HG03095 (cell line): ENCODE data around the gene TIPRL.

Experiments used
- ATAC-seq: cut with Tn5 transposase; IDR thresholded peaks from one replicate; pipeline ENCODE4 v1.9.1; 2021; ENCODE audit warnings: moderate library complexity; ENCODE audit not compliant: unreplicated experiment

Gene TIPRL

GRCh38 chr1:168210312-168210711 lies 31.6 kb downstream of the TIPRL start:
- no peak for ATAC-seq

- ATAC-seq, result no peak
Measured at GRCh38 chr1:168213349-168213748, 34.6 kb downstream of the TIPRL start.

DNA sequence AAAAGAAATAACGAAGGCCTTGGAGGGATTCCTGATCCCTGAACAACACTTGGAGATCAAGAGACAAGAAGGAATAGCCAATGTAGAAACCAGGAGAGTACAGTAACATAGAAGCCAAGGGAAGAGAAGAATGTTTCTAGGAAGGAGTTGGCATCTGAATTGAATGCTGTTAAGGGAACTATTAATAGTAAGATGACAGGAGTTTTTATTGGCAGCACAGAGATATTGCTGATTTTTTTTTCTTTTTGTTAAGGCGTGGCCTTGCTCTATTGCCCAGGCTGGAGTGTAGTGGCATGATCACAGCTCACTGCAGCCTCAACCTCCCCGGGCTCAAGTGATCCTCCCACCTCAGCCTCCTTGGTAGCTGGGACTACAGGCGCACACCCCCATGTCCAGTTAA lies 37.4 kb downstream of the TIPRL start:
- no peak for ATAC-seq

GRCh38 chr1:168217664-168218063 lies 38.9 kb downstream of the TIPRL start:
- ATAC-seq, result no peak

DNA sequence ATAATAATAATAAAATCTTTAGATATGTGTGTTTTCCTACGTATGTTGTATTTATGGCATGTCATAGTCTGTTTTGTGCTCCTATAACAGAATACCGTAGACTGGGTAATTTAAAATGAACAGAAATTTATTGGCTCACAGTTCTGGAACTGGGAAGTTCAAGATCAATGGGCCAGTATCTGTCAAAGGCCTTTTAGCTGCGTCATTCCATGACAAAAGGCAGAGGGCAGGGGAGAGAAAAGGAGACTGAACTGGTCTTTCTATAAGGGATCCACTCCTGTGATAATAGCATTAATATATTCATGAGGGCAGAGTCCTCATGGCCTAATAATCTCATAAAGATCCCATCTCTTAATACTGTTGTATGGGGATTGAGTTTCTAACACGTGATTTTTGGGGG lies 39.9 kb downstream of the TIPRL start:
- ATAC-seq, result no peak

GRCh38 chr1:168220470-168220871 lies 41.7 kb downstream of the TIPRL start:
- no peak for ATAC-seq

GRCh38 chr1:168221275-168221674 lies 42.5 kb downstream of the TIPRL start:
- ATAC-seq, result no peak

GRCh38 chr1:168223261-168223660 lies 44.5 kb downstream of the TIPRL start:
- no peak for ATAC-seq

- ATAC-seq, result no peak
Measured at GRCh38 chr1:168223681-168224540, 45.1 kb downstream of the TIPRL start.

DNA sequence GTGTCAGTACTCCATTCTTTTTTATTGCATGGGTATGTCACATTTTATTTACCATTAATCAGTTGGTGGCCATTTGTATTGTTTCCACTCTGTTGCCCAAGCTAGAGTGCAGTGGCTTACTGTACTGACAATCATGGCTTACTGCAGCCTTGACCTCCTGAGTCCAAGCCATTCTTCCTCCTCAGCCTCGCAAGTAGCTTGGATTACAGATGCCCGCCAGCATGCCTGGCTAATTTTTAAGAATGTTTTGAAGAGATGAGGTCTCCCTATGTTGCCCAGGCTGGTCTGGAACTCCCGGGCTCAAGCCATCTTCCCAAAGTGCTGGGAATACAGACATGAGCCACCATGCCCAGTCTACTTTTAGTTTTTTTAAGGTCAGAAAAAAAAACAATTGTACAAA lies 46.2 kb downstream of the TIPRL start:
- no peak for ATAC-seq

DNA sequence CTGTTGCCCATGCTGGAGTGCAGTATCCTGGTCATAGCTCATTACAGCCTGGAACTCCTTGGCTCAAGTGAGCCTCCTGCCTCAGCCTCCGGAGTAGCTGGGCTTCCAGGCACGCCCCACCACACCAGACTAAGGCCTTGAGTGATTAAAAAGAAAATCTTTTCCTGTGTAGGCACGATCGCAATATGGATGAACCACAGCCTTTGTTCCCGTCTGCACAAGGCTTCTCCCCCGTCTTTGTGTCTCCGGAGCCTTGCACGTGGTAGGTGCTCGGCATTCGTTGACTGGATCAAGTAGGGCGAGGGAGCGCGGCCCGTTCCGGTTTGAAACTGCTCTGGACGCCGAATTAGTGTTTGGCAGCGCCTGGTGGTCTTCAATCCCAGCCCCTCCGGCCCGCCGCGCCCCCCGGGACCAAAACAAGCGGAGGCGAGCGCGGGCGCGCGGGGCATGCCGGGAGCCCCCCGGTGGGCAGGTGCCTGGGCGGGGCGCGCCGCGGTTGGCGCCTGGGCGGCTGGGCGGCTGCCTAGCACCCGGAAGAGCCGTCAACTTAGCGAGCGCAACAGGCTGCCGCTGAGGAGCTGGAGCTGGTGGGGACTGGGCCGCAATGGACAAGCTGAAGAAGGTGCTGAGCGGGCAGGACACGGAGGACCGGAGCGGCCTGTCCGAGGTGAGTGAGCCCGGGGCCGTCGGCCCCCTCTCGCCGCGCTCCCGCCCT lies 46.9 kb downstream of the TIPRL start, which contains the start of gene SFT2D2:
Gene SFT2D2, plus strand, starts transcription at position 529 of the 715 bp plus-strand sequence. Its CDS starts 76 bp downstream, at position 605.
- ATAC-seq, result peak; percentile 69

GRCh38 chr1:168227620-168228019 lies 48.9 kb downstream of the TIPRL start:
- ATAC-seq, result peak; percentile 21

DNA sequence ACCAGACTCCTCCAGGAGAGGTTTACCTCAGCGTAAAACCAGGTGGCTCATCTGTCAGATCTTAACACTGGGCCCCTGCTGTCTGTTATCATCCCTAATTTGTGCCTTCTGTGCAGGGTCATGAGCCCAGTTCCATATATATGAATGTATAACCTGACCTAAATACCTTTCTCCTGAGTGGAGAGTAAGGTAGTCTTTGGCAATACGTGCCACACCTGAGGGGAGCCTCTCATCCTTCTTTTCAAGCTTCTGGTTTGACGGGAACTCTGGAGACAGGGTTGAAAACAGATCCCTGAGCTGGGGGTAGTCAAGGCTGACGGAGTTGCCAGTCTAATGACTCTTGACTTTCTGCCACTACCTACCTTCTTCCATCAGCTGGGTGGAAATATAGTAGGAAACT lies 51.1 kb downstream of the TIPRL start:
- no peak for ATAC-seq

GRCh38 chr1:168230709-168231108 lies 51.9 kb downstream of the TIPRL start:
- ATAC-seq, result no peak

- peak; percentile 78 for ATAC-seq
Measured at GRCh38 chr1:168234846-168235547, 56.2 kb downstream of the TIPRL start.

DNA sequence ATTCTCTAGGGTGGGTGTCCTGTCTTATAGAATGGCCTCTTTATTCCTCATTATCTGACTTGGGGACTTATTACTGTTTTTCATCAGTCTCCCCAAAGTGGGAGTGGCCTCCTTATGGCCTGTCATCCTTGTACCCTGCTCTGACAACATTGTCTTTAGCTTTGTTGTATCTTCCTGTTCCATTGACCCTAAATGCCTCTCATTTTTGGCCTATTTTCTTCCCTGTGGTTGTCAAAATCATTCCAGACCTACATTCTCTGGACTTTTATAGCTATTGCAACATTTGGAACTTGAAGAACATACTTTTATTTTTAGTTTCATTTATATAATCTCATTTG lies 56.8 kb downstream of the TIPRL start:
- peak; percentile 10 for ATAC-seq

DNA sequence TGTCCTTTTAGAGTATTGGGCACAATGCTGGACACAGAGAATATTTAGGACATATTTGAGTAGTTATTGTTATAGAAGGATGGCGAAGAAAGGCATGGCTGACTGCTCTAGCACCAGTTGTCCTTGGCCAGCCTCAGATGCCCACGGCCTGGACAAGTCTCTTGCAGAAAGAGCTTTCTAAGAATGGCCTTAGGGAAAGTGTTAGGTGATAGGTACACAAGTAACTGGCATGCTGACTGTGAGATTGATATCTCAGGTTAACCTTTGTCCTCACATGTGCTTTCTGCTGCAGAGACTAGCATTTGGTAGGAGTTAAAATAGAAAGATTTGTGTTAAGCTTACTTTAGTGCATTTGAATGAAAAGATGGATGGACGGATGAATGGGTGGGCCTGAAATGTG lies 57.2 kb downstream of the TIPRL start:
- ATAC-seq, result no peak

DNA sequence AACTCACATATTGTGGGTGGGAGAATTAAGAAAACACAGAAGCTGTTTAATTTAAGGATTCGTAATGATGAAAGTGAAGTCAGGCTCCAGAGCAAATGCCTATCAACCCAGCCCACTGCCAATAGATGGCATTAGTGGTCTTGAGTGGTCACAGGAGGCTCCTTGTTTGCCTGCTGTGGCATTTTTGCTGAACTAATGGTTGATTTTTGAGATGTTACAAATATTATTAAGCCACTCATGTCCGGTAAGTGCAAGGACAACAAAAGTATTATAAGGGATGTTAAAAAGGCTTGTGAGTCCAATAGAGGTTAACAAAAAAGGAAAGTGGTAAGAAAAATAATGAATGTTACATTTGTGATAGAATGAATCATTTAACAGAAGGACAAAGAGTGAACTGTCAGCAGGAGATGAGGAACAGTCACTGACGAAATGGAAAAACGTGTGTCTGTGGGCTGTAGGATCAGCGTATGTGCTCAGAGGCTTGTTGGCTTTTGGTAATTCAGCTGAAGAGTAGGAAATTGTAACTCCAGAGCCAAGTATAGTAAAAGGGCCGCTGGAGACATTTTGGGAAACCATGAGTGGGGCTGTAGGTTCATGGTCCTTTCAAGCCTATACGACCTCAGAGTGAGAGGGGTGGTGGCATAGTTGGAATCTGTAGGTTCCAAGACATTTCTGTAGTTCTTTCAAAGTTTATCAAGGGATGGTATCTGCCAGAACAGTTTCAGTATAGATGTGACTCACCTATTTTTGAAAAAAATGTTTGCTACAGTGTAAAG lies 58.3 kb downstream of the TIPRL start:
- no peak for ATAC-seq

DNA sequence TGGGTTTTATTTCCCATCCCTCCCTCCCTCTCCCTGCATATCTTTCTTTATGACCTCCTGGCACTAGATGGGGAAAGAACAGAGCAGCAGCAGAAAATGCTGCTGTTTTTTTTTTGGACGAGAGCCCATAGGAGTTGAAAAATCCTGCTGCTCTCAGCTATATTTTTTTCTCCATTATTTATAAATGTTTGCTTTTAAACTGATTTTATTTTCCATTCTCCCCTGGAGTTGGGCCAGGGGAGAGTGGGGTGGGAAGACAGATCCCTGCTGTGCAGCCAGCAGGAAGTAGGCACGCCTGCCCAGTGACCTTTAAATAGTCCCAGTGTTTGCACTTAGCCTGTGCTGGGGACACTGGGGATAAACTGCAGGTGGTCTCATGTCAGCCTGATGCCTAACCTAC lies 64.4 kb downstream of the TIPRL start:
- ATAC-seq, result no peak

DNA sequence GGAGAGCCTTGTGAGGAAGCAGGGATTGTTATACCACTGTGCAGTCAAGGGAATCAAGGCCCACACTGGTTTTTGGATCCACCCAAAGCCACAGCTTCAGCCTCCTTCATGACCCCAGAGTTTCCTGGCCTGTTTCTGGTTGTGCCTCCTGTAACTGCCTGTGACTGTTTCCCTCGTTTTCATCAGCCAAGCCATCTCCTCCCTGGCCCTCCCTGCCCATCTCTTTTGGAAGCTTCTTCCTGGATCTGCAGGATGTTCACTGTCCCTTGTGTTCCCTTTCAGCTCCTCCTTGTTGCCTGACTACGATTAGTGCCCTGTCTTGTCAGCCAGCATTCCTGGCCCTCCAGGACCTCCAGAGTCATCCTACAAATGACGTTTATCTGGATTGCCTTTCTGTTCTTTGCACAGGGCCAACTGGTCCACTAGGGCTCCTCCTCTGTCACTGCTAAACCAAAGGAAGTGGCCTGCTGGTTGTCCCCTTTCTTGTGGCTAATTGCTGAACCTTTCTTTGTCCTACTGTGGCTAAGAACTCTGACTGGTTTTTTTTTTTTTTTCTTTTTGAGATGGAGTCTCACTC lies 65.0 kb downstream of the TIPRL start:
- no peak for ATAC-seq

DNA sequence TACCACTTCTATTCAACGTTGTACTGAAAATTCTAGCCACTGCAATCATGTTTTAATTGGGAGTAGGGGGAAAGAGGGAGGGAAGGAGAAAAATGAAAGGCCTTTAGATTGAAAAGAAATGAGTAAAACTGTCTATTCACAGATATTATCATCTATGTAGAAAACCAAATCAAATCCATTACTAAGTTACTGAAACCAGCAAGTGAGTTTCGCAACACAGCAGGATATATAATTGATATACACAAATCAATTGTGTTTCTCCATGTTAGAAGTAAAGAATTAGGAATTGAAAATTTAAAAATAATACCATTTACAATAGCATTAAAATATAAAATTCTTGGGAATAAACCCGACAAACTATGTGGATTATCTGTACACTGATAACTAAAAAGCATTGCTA lies 66.3 kb downstream of the TIPRL start:
- ATAC-seq, result no peak
